Natural killer cell (primary cell): ENCODE results near the gene USP3. TPM values are rescaled to one million over a fixed set of nuclear protein-coding genes. Genes with fewer than 3 reads are reported as not detected.

Experiments
- ATAC-seq, 3 donors: fragments of 150-1000 bp in 2 of 3; fragments of 200-7000 bp in 1 of 3; cut with Tn5 transposase; 1 replicate in 1 of 3; 2 replicates in 2 of 3; pipeline ENCODE4 v1.10.0; 2021; ENCODE audit warnings: mild to moderate bottlenecking in 2 of 3, moderate library complexity in 2 of 3
- DNase-seq, 2 donors: peaks; one replicate each; pipeline versions ENCODE4 v3.0.0 to v3.0.0-alpha.2; 2013 to 2021; ENCODE audit warnings: mixed read lengths in 1 of 2
- H3K27ac ChIP-seq: one replicate; pipeline ENCODE4 v1.5.1; 2013; ENCODE audit warnings: mild to moderate bottlenecking, low read length
- H3K27me3 ChIP-seq: one replicate; pipeline ENCODE4 v1.6.1; 2013; ENCODE audit warnings: low read length; ENCODE audit not compliant: control insufficient read depth, insufficient read depth
- H3K36me3 ChIP-seq: one replicate; pipeline ENCODE4 v1.6.1; 2013; ENCODE audit warnings: low read length; ENCODE audit not compliant: control insufficient read depth, insufficient read depth
- H3K4me1 ChIP-seq: one replicate; pipeline ENCODE4 v1.6.1; 2013; ENCODE audit warnings: low read length; ENCODE audit not compliant: control insufficient read depth, insufficient read depth
- H3K4me3 ChIP-seq: one replicate; pipeline ENCODE4 v1.5.1; 2013; ENCODE audit warnings: low read length
- H3K9me3 ChIP-seq: one replicate; pipeline ENCODE4 v1.6.1; 2013; ENCODE audit warnings: low read length; ENCODE audit not compliant: control insufficient read depth, insufficient read depth
- H3K27ac Mint-ChIP-seq, 2 donors: one replicate each; pipeline ENCODE4 v1.8.0; 2022; ENCODE audit warnings: mild to moderate bottlenecking in 2 of 2, mixed read lengths in 2 of 2, moderate library complexity in 1 of 2
- H3K27me3 Mint-ChIP-seq, 2 donors: one replicate each; pipeline ENCODE4 v1.8.0; 2022; ENCODE audit warnings: low read depth in 2 of 2, mixed read lengths in 2 of 2
- H3K36me3 Mint-ChIP-seq: one replicate; pipeline ENCODE4 v1.8.0; 2022; ENCODE audit warnings: mixed read lengths
- H3K4me1 Mint-ChIP-seq, 2 donors: one replicate each; pipeline ENCODE4 v1.8.0; 2022; ENCODE audit warnings: mixed read lengths in 2 of 2
- H3K4me3 Mint-ChIP-seq: one replicate; pipeline ENCODE4 v1.8.0; 2022; ENCODE audit warnings: mild to moderate bottlenecking, moderate library complexity, mixed read lengths
- H3K9me3 Mint-ChIP-seq, 2 donors: one replicate each; pipeline ENCODE4 v1.8.0; 2022; ENCODE audit warnings: mixed read lengths in 2 of 2
- whole genome bisulfite sequencing: methylation state at CpG from one replicate; pipeline ENCODE4 v1.1.7; 2013; ENCODE audit warnings: missing lambda C conversion rate; ENCODE audit not compliant: insufficient coverage; 5-methylcytosine and 5-hydroxymethylcytosine counted together
- intact Hi-C: fragments of 100-400 bp; cut with micrococcal nuclease; formaldehyde crosslinking; loops from one replicate; pipeline ENCODE4 v1.14.2; 2022
- total RNA-seq, 4 donors: library from RNA; stranded (reverse); fragments of 120-200 nt in 1 of 4; gene quantifications; one replicate each; pipeline versions ENCODE4 v1.2.3 to v1.2.4, GENCODE V29; 2013 to 2022
- TF ChIP-seq, protein P1 (sequence below): fragments of 200-600 bp; IDR thresholded peaks from one replicate; pipeline ENCODE4 v1.8.0; 2022; ENCODE audit warnings: antibody characterized with exemption

USP3 gene
- total RNA-seq, 3 donors from 2014 or later (not counting 1 experiment from before 2014, with no cell fraction given): 163 to 187 (median 169) TPM

DNA sequence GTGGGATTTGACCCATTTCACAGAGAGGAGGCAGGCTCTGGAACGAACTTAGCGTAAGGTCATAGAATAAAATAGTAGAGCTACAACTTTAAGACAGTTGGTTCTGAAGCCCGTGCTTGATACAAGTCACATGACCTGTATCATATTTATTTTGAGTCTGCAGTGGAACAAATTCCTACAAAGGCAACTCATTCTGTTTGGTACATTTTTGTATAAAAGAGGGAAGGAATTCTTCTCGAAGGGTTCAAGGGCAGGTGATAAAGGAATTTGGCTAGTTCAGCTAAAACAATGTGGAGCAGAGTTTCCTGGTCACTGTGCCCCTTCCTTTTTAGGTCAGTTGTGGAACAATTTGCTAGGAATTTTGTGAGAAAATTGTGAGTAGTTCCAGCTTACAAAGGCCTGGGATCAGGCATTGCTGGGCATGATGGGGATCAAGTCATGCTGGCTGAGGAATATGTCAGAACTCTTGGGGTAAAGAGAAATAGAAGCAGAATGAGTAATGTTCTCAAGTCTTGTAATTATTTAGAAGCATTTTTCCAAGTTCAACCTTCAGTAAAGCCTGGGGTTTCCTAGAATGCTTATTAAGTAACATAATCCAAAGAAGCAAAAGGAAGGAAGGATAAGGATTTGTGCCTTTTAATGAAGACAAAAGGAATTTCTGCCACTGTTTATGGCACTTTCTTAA is 19.1 kb downstream of the USP3 start:
- intact Hi-C loops: loop anchor here (5.0 kb wide), 1 partner anchor 36 kb away; no protein-coding TSS in a partner anchor
- Histone ChIP-seq H3K4me1 (peaks cover 34% of the 10 kb centered on the region), H3K36me3 (no peaks in the 10 kb centered on the region), H3K4me3 (no peak overlapping the region), H3K27me3 (no peaks in the 10 kb centered on the region), H3K27ac (no peak overlapping the region), H3K9me3 (no peaks in the 10 kb centered on the region)
- H3K4me3 Mint-ChIP-seq: peak overlapping the region; percentile 19
- 80% methylated on average over 4 of the region's 4 CpGs for WGBS
- no peaks in the 10 kb centered on the region for H3K27me3 Mint-ChIP-seq
- no peak for DNase-seq
- TF ChIP-seq, protein P1, sequence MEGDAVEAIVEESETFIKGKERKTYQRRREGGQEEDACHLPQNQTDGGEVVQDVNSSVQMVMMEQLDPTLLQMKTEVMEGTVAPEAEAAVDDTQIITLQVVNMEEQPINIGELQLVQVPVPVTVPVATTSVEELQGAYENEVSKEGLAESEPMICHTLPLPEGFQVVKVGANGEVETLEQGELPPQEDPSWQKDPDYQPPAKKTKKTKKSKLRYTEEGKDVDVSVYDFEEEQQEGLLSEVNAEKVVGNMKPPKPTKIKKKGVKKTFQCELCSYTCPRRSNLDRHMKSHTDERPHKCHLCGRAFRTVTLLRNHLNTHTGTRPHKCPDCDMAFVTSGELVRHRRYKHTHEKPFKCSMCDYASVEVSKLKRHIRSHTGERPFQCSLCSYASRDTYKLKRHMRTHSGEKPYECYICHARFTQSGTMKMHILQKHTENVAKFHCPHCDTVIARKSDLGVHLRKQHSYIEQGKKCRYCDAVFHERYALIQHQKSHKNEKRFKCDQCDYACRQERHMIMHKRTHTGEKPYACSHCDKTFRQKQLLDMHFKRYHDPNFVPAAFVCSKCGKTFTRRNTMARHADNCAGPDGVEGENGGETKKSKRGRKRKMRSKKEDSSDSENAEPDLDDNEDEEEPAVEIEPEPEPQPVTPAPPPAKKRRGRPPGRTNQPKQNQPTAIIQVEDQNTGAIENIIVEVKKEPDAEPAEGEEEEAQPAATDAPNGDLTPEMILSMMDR: no peak
- ATAC-seq: no peak
- no peaks in the 10 kb centered on the region for H3K9me3 Mint-ChIP-seq
- H3K36me3 Mint-ChIP-seq: no peaks in the 10 kb centered on the region
- H3K4me1 Mint-ChIP-seq: peaks cover 92 to 93% of the 10 kb centered on the region in 2 donors
- H3K27ac Mint-ChIP-seq: peak overlapping the region; percentile 11 to 78

GRCh38 chr15:63524316-63525015 is 20.1 kb downstream of the USP3 start:
- Mint-ChIP-seq H3K36me3 (no peaks in the 10 kb centered on the region), H3K27me3 (no peaks in the 10 kb centered on the region), H3K4me1 (peaks cover 92 to 93% of the 10 kb centered on the region in 2 donors), H3K4me3 (no peak overlapping the region), H3K27ac (peak overlapping the region in 1 of 2 donors; percentile 25), H3K9me3 (no peaks in the 10 kb centered on the region)
- ATAC-seq (no peak), DNase-seq (no peak)
- TF ChIP-seq, protein P1: no peak
- Histone ChIP-seq H3K36me3 (no peaks in the 10 kb centered on the region), H3K4me1 (peaks cover 28% of the 10 kb centered on the region), H3K27me3 (no peaks in the 10 kb centered on the region), H3K4me3 (no peak overlapping the region), H3K27ac (no peak overlapping the region), H3K9me3 (no peaks in the 10 kb centered on the region)
- intact Hi-C loops: loop anchor here (5.0 kb wide), 1 partner anchor 37 kb away; no protein-coding TSS in a partner anchor
- 100% methylated on average over 5 of the region's 5 CpGs for WGBS

- Mint-ChIP-seq H3K36me3 (no peaks in the 10 kb centered on the region), H3K9me3 (no peaks in the 10 kb centered on the region), H3K4me1 (peaks cover 95 to 96% of the 10 kb centered on the region in 2 donors), H3K27ac (peak overlapping the region in 1 of 2 donors; percentile 64), H3K27me3 (no peaks in the 10 kb centered on the region), H3K4me3 (peak overlapping the region; percentile 19)
- ATAC-seq (no peak), DNase-seq (no peak)
- Histone ChIP-seq H3K4me3 (no peak overlapping the region), H3K36me3 (no peaks in the 10 kb centered on the region), H3K9me3 (no peaks in the 10 kb centered on the region), H3K4me1 (peaks cover 37% of the 10 kb centered on the region), H3K27me3 (no peaks in the 10 kb centered on the region), H3K27ac (no peak overlapping the region)
- intact Hi-C loops: no loop called here
- WGBS: no CpG with 5 or more reads among the region's 1 CpG
- TF ChIP-seq, protein P1: no peak
These were observed 22.0 kb downstream of the USP3 start for GRCh38 chr15:63526401-63526800.
